Right ventricle myocardium inferior (tissue), 1 donor: ENCODE measurements around the gene CIBAR2. TPM values are rescaled to one million over a fixed set of nuclear protein-coding genes. Genes with fewer than 3 reads are reported as not detected.

Experiments
- ATAC-seq: fragments of 200-7000 bp; cut with Tn5 transposase; one replicate; pipeline ENCODE4 v1.9.1; 2020; ENCODE audit warnings: mild to moderate bottlenecking, moderate library complexity
- DNase-seq: peaks from one replicate; pipeline ENCODE4 v3.0.0; 2021; ENCODE audit errors: missing footprints
- intact Hi-C: fragments of 100-400 bp; cut with DNase I; formaldehyde crosslinking; loops from one replicate; pipeline ENCODE4 v1.11.0; 2022
- total RNA-seq: library from RNA; stranded (reverse); fragmentation: NEBNext Ultra II Directional; extraction: Animal tissue kit (Norgen Biotek cat#: 25700); gene quantifications from one replicate; pipeline ENCODE4 v1.2.1, GENCODE V29; 2021
- donor health status: DM: no; HTN: yes; CAD: no; lungs with severe emphysema.

Gene CIBAR2
- total RNA-seq, 1 donor from 2014 or later = not detected

GRCh38 chr16:85090873-85091521, 21.3 kb downstream of the CIBAR2 start:
- DNase-seq (no peak), ATAC-seq (no peak)
- intact Hi-C loops = no loop called here

- intact Hi-C loops = no loop called here
- DNase-seq = no peak
- ATAC-seq = no peak
Observed at GRCh38 chr16:85090181-85090580, 22.1 kb downstream of the CIBAR2 start.

- DNase-seq (no peak), ATAC-seq (peak; percentile 11)
- intact Hi-C loops = loop anchor here (5.0 to 10.0 kb wide), 3 partner anchors 77 to 337 kb away; partner anchors contain the start of gene ZDHHC7
Observed at GRCh38 chr16:85089525-85089924, 22.7 kb downstream of the CIBAR2 start.

GRCh38 chr16:85088570-85089199, 23.6 kb downstream of the CIBAR2 start:
- DNase-seq = no peak
- intact Hi-C loops = loop anchor here (5.0 to 10.0 kb wide), 3 partner anchors 76 to 336 kb away; partner anchors contain the start of gene ZDHHC7
- ATAC-seq = no peak

- no peak for DNase-seq
- intact Hi-C loops = loop anchor here (5.0 to 10.0 kb wide), 3 partner anchors 76 to 336 kb away; partner anchors contain the start of gene ZDHHC7
- no peak for ATAC-seq
Observed at GRCh38 chr16:85087899-85088569, 24.2 kb downstream of the CIBAR2 start.

- ATAC-seq (peak; percentile 73), DNase-seq (peak; percentile 83)
- intact Hi-C loops = loop anchor here (5.0 to 10.0 kb wide), 3 partner anchors 74 to 334 kb away; partner anchors contain the start of gene ZDHHC7
Observed at GRCh38 chr16:85086347-85087291, 25.7 kb downstream of the CIBAR2 start.

- ATAC-seq = no peak
- intact Hi-C loops = loop anchor here (5.0 to 10.0 kb wide), 3 partner anchors 73 to 333 kb away; partner anchors contain the start of gene ZDHHC7
- DNase-seq = no peak
Observed at GRCh38 chr16:85085721-85086120, 26.6 kb downstream of the CIBAR2 start.

GRCh38 chr16:85084841-85085510, 27.3 kb downstream of the CIBAR2 start:
- no peak for ATAC-seq
- intact Hi-C loops = loop anchor here (5.0 to 10.0 kb wide), 3 partner anchors 73 to 333 kb away; partner anchors contain the start of gene ZDHHC7
- no peak for DNase-seq

GRCh38 chr16:85083051-85083639, 29.1 kb downstream of the CIBAR2 start:
- DNase-seq = no peak
- intact Hi-C loops = loop anchor here (10.0 kb wide), 1 partner anchor 98 kb away; no protein-coding TSS in a partner anchor
- ATAC-seq = no peak

- no peak for DNase-seq
- intact Hi-C loops = loop anchor here (10.0 kb wide), 1 partner anchor 98 kb away; no protein-coding TSS in a partner anchor
- no peak for ATAC-seq
Observed at GRCh38 chr16:85082173-85083050, 29.9 kb downstream of the CIBAR2 start.

GRCh38 chr16:85081765-85082164, 30.5 kb downstream of the CIBAR2 start:
- ATAC-seq (no peak), DNase-seq (no peak)
- intact Hi-C loops = loop anchor here (10.0 kb wide), 1 partner anchor 97 kb away; no protein-coding TSS in a partner anchor

GRCh38 chr16:85081038-85081437, 31.2 kb downstream of the CIBAR2 start:
- no peak for DNase-seq
- no peak for ATAC-seq
- intact Hi-C loops = loop anchor here (10.0 kb wide), 1 partner anchor 96 kb away; no protein-coding TSS in a partner anchor

- intact Hi-C loops = loop anchor here (10.0 kb wide), 1 partner anchor 95 kb away; no protein-coding TSS in a partner anchor
- DNase-seq (no peak), ATAC-seq (no peak)
Observed at GRCh38 chr16:85079785-85080570, 32.3 kb downstream of the CIBAR2 start.

GRCh38 chr16:85078952-85079351, 33.3 kb downstream of the CIBAR2 start:
- intact Hi-C loops = no loop called here
- ATAC-seq = no peak
- no peak for DNase-seq

GRCh38 chr16:85078226-85078625, 34.0 kb downstream of the CIBAR2 start:
- intact Hi-C loops = no loop called here
- DNase-seq (no peak), ATAC-seq (no peak)
